Myocyte (in vitro differentiated cells): ENCODE data around the gene PDZD7. TPM values are rescaled to one million over a fixed set of nuclear protein-coding genes. Genes with fewer than 3 reads are reported as not detected.
"Not testable (repeated sequence)": the region's sequence is repeated elsewhere in the genome, so short reads cannot be mapped to it uniquely, and the experiment has no call there.

Experiments used
- DNase-seq: peaks from one replicate; pipeline ENCODE4 v3.0.0-alpha.2; 2012; ENCODE audit warnings: low read depth
- total RNA-seq: library from RNA; depleted of rRNA; stranded (reverse); fragments of >200 nt; gene quantifications from 2 replicates; pipeline ENCODE4 v1.2.3, GENCODE V29; 2014

Gene PDZD7
- total RNA-seq, 1 donor from 2014 or later: 1.9 TPM

- peak; percentile 90 for DNase-seq
These were observed 10.4 kb upstream of the PDZD7 start for GRCh38 chr10:101041252-101041761.

DNA sequence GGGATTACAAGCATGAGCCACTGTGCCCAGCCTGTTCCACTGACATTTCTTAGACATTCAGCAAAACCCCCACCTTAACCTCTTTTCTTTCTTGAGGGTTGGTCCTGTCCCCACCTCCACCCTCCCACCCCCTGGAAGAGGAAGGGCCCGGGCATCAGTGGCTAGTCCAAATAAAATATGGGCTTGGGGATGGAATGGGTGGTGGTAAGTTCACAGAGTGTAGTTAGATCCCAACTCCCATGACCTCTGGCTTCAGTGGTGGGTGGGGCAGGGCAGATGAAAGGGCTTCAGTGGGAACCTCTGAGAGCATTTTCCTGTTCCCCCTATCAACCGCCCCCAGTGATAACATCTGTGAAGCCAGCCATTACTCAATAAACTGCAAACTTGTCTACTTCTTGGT lies 9.9 kb upstream of the PDZD7 start:
- no peak for DNase-seq

DNA sequence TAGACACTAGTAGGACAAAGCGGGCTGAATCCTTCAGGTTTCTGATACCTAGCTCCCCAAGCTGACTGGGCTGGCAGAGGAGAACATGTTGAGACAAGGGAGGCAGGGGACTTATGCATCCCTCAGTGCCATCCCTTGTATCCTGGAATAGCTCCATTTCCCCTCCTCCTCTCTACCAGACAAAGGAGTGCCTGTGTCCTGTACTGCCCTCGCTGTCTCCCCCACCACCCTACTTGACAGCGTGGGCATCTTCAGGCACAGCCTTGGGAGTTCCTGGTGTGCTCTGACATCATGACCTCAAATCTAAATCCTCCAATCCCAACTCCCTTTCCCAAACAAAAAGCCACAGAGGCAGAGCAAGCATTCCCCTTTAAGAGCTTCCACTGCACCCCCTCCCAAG lies 9.1 kb upstream of the PDZD7 start:
- DNase-seq: no peak

GRCh38 chr10:101038484-101038883 lies 7.6 kb upstream of the PDZD7 start:
- DNase-seq: no peak

DNA sequence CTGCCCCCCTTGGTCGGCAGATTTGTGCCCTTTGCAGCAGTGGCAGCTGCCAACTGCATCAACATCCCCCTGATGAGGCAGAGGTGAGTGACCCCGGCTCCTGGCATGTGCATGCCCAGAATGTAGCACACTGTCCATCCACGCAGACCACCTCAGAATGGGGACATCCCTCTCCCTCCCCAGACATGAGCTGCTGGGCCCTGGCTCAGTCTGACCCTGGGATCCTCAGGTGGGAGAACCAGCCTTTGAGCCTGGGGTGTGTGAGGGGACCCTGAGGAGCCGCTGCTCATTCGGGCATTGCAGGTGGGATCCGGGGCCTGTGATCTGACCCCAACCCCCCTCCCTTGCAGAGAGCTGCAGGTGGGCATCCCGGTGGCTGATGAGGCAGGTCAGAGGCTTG lies 5.8 kb upstream of the PDZD7 start:
- DNase-seq: no peak

DNA sequence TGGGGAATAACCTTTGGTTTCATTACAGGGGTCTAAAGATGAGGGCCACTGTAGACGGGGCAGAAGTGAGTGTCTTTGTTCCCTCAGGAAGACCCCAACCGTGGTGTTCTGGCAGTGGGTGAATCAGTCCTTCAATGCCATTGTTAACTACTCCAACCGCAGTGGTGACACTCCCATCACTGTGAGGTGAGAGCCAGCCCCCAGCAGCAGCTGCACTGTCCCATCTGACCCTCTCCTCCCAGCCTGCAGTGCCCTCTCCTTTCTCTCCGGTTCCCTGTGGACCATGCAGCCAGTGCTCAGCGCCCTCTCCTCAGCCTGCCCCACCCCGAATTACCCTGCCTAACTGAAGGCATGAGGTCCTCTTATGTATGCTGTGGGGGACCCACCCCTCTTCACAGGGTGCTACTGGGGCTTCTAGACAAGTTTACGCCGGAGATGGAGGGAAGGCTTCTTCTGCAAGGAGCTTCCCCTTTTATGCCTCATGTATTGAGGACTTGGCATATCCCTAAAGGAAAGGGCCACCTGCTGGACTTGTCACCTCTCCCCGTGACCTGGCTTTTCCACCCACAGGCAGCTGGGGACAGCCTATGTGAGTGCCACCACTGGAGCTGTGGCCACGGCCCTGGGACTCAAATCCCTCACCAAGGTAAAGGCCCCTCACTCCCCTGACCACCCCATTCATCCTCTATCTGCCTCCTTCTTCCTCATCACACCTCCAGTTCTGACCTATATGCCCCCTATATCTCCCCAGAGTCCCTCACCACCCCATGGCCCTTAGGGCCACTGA lies 5.2 kb upstream of the PDZD7 start:
- peak; percentile 81 for DNase-seq

DNA sequence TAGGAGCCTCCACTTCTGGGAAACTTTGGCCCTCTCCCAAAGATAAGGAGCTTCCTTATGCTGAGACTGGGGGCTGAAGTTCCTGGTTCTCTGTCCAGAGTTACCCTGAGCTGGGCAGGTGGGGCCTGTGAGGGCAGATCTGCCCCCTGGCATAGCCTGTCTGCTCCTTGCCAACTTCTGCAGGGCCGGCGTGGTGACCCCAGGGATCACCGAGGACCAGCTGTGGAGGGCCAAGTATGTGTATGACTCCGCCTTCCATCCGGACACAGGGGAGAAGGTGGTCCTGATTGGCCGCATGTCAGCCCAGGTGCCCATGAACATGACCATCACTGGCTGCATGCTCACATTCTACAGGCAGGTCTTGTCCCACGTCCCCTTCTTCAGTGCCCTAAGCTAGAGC lies 4.4 kb upstream of the PDZD7 start:
- DNase-seq: no peak

DNA sequence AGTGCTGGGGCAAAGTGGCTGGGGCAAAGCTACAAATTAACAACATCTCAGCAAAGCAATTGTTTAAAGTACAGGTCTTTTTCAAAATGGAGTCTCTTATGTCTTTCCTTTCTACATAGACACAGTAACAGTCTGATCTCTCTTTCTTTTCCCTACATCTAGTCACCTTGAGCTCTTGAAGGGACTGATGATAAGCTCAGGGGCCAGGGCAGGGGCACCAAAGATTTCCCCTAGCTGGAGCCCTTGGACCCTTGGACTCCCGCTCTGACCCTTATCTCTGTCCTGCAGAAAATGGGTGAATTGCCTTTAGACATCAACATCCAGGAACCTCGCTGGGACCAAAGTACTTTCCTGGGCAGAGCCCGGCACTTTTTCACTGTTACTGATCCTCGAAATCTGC lies 3.5 kb upstream of the PDZD7 start:
- DNase-seq: not testable (repeated sequence)

- DNase-seq: no peak
These were observed 2.3 kb upstream of the PDZD7 start for GRCh38 chr10:101033276-101033675.

DNA sequence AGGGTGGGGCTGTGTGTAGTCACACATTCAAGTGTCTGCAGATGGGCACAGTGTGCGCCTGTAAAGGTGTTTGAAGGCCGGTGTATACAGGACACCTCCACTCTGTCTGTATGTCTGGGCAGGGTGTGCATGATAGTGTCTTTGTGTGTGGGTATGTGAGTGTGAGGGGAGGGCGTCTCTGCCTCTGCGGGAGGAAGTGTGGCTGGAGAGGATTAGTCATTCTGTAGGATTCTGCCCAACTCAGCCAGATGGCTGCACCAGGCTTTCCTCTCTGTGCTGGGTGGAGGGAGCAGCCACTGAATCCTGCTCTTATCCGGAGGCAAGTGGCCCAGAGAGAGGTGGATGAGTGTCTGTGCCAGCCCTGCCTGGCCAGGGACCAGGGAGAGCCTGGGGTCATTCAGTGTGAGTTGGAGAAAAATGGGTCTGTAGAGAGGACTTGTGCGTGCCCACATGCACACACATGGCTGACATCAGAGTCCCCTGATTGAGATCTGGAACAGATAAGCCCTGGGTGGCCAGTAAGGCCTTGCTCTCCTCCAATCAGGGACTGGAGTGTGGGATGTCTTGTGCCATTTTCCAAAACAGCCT lies 1.8 kb upstream of the PDZD7 start:
- DNase-seq: peak; percentile 89

- peak; percentile 83 for DNase-seq
These were observed 1.1 kb upstream of the PDZD7 start for GRCh38 chr10:101031796-101032636.

GRCh38 chr10:101030496-101031127 lies 317 bp downstream of the PDZD7 start:
- DNase-seq: no peak

GRCh38 chr10:101029520-101030295 lies 1.2 kb downstream of the PDZD7 start:
- DNase-seq: no peak

GRCh38 chr10:101028446-101029337 lies 2.2 kb downstream of the PDZD7 start:
- DNase-seq: peak; percentile 73

DNA sequence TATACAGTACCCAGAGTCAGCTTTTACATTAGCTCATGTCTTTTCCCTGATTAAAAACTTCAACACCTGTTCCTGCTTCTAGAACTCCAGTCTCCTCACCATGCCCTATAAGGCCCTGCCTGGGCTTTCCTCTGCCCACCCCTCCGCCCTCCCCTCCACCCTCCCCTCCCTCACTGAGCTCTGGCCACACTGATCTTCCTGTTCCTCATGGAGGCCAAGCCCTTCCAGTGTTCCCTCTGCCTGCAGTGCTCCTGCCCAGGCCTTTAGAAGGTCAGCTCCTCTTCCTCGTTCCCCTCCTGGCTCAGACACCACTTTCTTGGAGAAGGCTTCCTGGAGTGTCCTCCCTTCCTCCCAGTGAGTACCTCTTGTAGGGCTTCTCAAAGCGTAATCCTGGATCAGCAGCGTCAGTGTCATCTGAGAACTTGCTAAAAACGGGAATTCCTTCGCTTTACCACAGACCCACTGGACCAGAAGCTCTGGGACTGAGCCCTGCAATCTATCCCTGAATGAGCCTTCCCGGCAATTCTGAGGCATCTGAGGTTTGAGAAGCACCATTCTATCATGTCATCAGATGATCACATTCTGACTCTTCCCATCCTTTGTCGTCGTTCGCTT lies 3.7 kb downstream of the PDZD7 start:
- DNase-seq: no peak

DNA sequence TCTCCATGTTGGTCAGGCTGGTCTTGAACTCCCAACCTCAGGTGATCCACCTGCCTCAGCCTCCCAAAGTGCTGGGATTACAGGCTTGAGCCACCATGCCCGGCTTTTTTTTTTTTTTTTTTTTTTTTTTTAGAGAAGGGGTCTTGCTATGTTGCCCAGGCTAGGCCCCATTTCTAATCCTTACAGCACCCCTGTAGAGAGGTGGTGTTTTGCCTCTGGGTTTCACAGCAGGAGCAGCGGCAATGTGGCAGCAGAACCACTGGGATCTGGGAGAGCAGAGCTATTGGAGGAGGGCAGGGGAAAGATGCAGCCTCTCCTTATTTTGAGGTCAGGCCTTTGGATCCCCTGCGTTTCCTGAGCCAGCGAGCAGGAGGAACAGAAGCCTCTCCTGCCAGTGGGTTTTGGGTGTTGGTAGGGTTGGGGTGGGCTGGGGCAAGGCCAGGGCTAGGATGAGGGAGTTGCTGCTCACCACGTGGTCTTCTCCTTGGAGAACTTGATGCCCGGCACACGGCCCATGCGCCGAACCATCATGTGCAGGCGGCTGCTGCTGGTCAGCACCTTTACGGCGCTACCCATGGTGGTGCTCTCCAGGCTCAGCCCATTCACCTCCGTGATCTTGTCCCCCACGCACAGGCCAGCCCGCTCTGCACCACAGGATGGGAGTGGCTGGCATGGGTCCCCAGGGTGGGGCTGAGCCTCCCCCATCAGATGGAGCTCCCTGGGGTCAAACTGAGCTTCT lies 7.8 kb downstream of the PDZD7 start:
- DNase-seq: no peak

- no peak for DNase-seq
These were observed 9.2 kb downstream of the PDZD7 start for GRCh38 chr10:101021692-101022251.

GRCh38 chr10:101021239-101021638 lies 9.7 kb downstream of the PDZD7 start:
- peak; percentile 65 for DNase-seq
